MG63 (cell line): ENCODE results near the gene ACTN1. TPM values are rescaled to one million over a fixed set of nuclear protein-coding genes. Genes with fewer than 3 reads are reported as not detected.

Source experiments
- DNase-seq: peaks from one replicate; pipeline ENCODE4 v3.0.0-alpha.2; 2020
- H3K27me3 ChIP-seq: fragments of 250-450 bp; sonication (Bioruptor Pico); 2 replicates; pipeline ENCODE4 v1.5.1; 2020; ENCODE audit warnings: mild to moderate bottlenecking, moderate library complexity
- H3K36me3 ChIP-seq: fragments of 250-450 bp; sonication (Bioruptor Pico); 2 replicates; pipeline ENCODE4 v1.5.1; 2020; ENCODE audit warnings: mild to moderate bottlenecking, moderate library complexity
- H3K4me3 ChIP-seq: fragments of 250-450 bp; sonication (Bioruptor Pico); 2 replicates; pipeline ENCODE4 v1.5.1; 2020; ENCODE audit warnings: mild to moderate bottlenecking, moderate library complexity
- H3K9me3 ChIP-seq: fragments of 250-450 bp; sonication (Bioruptor Pico); 2 replicates; pipeline ENCODE4 v1.5.1; 2020; ENCODE audit warnings: mild to moderate bottlenecking, moderate library complexity
- total RNA-seq: library from RNA; depleted of rRNA; stranded (reverse); fragments of >200 nt; shearing (Covaris generic); gene quantifications from 2 replicates; pipeline ENCODE4 v1.2.3, GENCODE V29; 2014; ENCODE audit warnings: low replicate concordance

ACTN1 gene
- total RNA-seq, 1 experiment from 2014 or later, result 80.5 TPM

DNA sequence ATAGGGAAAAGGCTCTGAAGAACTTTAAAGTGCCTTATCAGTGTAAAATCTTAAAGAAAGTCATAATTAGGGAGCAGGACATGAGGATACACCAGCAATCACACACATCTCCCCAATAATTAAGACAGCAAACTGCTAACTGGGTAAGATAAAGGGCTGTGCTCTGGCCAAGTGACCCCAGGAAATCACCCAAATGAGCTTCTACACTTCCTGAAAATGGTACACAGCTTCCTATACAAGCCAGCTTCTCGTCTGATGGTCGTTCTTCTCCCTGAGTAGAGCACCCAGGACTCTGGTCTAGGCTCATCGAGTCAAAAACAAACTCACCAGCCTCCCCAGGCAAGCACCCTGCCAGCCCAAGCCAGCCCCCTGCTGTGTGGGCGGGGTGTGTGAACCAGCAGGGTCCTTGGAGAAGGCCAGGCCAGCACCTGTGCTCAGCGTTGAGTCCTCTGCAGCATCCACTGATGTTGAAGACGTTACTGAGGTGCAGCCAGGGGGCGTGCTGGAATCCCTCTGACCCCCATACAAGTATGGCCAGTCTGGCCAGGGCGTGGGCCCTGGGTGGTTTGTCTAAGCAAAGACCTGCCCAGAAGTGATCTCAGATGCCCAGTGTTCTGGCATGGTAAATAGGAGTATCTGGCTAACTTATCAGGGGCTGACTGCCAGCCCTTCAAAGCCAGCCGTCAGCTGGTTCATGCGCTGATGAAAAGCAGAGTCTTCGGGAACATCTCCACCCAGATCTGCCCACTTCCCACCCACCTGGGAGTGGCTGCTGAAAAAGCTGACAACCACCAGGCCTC, 41.4 kb downstream of the ACTN1 start:
- peak; percentile 77 for DNase-seq
- Histone ChIP-seq H3K36me3 (peaks cover 3% of the 10 kb centered on the region), H3K4me3 (no peak overlapping the region), H3K27me3 (no peaks in the 10 kb centered on the region), H3K9me3 (no peaks in the 10 kb centered on the region)

DNA sequence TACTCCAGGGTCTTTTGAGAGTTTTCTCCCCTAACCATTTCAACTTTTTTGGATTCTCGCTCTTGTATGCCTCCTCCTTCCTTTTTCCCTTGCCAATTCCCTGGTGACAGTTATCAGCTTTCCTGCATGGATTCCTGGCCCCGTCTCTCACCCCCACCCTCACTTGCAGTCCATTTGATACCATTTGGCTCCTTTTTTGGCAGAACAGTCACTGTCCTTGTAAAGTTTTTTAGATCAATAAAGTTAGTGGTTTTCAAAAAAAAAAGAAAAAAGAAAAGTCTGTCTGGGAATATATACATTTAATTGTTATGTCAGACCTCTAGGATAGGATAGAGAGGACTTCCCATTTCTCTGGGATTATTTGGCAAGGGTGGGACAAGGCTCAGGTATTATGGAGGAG, 42.1 kb downstream of the ACTN1 start:
- Histone ChIP-seq H3K4me3 (no peak overlapping the region), H3K9me3 (no peaks in the 10 kb centered on the region), H3K27me3 (no peaks in the 10 kb centered on the region), H3K36me3 (peaks cover 3% of the 10 kb centered on the region)
- no peak for DNase-seq

DNA sequence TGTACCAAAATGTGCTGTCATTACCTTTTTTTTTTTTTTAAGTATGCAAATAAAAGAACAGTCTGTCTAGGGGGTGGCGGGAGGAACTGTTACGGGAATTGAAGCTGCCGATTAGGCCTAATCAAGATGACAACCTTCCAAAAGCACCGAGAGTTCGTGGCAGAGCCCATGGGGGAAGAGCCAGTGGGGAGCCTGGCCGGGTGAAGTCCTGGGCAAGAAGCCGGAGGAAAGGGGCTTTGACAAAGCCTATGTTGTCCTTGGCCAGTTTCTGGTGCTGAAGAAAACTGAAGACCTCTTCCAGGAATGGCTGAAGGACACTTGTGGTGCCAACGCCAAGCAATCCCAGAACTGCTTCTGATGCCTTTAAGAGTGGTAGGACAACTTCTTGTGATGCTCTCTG, 42.6 kb downstream of the ACTN1 start:
- peaks cover 3% of the 10 kb centered on the region for H3K36me3 ChIP-seq
- no peaks in the 10 kb centered on the region for H3K27me3 ChIP-seq
- no peaks in the 10 kb centered on the region for H3K9me3 ChIP-seq
- DNase-seq, result no peak
- no peak overlapping the region for H3K4me3 ChIP-seq

DNA sequence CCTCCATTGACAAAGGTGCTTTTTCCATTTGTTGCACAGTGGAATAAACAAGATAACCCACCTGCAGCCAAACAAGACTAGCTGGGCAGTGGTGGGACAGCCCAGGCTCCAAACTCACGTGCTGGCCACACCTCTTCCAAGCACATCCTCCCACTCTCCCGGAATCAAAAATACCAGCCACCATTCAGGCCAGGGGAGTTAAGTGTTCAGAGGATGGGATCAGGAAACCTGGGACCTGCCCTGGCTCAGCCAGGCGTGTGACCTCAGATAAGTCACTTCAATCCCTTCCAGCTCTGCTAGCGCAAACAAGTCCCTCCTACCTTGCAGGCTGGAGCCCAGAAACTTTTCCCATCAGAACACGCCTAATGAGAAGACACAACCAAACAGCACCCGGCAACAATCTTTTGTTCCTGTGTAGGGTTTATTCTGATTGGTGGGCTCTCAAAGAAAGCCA, 43.3 kb downstream of the ACTN1 start:
- no peak for DNase-seq

DNA sequence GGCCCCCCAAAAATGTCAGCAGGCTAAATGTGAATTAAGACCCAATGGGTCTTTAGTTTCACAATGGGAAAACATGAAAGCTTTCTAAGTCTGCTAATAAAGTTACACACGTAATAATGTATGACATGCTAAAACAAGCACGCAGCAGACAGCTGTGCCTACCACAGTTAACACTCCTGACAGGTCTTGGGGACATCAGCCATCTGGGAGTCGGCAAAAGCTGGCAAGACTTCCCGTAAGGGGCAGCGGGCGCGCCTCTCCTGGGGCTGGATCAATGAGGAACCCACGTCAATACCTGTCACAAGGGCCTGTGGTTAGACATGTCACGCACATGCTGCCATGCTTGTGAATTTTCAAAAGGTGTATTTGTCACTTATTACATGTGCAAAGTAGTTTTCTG, 45.0 kb downstream of the ACTN1 start:
- DNase-seq, result no peak
- Histone ChIP-seq H3K4me3 (no peak overlapping the region), H3K27me3 (no peaks in the 10 kb centered on the region), H3K36me3 (peaks cover 8% of the 10 kb centered on the region), H3K9me3 (no peaks in the 10 kb centered on the region)

More for the DNA sequence above, 43.3 kb downstream of the ACTN1 start:
- Histone ChIP-seq H3K9me3 (no peaks in the 10 kb centered on the region), H3K27me3 (no peaks in the 10 kb centered on the region), H3K4me3 (no peak overlapping the region), H3K36me3 (peaks cover 6% of the 10 kb centered on the region)

DNA sequence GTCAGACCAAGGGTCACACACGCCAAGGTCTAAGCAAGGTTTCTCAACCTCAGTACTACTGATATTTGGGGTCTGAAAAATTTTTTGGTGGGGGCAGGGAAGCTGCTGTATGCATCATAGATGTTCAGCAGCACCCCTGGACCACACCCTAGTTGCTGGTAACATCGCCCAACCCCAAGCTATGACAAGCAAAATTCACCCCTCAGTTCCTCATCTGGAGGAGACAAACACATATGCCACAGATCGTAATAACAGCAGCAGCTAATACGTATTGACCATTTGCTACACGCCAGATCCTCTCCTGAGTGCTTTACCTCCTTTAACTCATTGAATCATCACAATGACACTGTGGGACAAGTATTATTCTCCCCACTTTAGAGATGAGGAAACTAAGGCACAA, 46.4 kb downstream of the ACTN1 start:
- H3K9me3 ChIP-seq, result no peaks in the 10 kb centered on the region
- DNase-seq, result no peak
- no peaks in the 10 kb centered on the region for H3K27me3 ChIP-seq
- H3K36me3 ChIP-seq, result peaks cover 8% of the 10 kb centered on the region
- no peak overlapping the region for H3K4me3 ChIP-seq

DNA sequence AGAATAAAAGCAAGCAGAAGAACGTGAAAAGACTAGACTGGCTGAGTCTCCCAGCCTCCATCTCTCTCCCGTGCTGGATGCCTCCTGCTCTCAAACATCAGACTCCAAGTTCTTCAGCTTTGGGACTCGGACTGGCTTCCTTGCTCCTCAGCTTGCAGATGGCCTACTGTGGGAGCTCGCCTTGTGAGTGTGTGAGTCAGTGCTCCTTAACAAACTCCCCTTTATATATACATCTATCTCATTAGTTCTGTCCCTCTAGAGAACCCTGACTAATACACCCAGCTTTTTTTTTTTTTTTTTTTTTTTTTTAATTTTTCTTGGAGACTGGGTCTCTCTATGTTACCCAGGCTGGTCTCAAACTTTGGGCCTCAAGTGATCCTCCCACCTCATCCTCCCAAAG, 46.9 kb downstream of the ACTN1 start:
- Histone ChIP-seq H3K4me3 (no peak overlapping the region), H3K9me3 (no peaks in the 10 kb centered on the region), H3K27me3 (no peaks in the 10 kb centered on the region), H3K36me3 (peaks cover 8% of the 10 kb centered on the region)
- DNase-seq, result no peak

DNA sequence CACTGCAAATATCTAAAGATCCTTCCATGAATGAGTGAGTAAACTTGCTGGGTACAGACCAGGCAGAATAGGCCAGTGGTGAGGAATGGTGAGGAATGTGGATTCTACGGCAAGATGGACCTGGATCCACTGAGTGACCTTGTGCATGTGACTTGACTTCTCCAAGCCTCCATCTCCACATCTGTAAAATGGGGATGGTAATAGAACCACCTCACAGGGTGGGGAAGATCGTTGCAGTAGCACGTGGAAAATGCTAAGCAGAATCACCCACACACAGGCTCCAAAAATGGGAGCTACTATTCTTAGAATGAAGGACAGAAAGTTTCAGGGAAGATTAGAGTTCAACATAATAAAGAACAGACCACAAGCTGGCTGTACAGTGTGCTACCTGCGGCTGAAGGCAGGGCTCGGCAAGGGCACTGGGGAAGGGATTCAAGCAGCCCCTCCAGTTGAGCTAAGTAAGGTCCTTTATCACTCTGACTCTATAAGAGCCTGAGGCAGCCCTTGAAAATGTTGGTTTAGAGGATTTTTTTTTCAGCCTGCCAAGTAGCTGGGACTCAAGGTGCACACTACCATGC, 47.5 kb downstream of the ACTN1 start:
- no peak overlapping the region for H3K4me3 ChIP-seq
- H3K9me3 ChIP-seq, result no peaks in the 10 kb centered on the region
- peaks cover 12% of the 10 kb centered on the region for H3K36me3 ChIP-seq
- DNase-seq, result no peak
- no peaks in the 10 kb centered on the region for H3K27me3 ChIP-seq

DNA sequence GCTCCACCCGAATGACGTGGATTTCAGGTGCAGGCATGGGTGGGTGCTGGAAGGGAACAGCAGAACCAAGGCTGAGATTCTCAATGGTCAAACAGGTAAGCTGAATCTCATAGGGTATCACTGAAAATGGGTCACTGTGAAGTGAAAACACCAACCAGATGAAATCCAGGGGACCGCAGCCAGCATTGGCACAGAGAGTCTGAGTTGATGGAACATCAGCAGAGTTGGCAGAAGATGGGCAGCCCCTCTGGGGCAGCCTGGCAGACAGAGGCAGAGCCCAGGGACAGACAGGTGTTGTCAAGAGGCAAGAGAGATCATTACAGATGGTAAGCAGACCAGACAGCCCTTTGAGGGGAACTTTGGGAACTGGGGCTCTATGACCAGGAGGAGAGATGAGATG, 48.0 kb downstream of the ACTN1 start:
- no peak for DNase-seq
- Histone ChIP-seq H3K9me3 (no peaks in the 10 kb centered on the region), H3K27me3 (no peaks in the 10 kb centered on the region), H3K4me3 (no peak overlapping the region), H3K36me3 (peaks cover 15% of the 10 kb centered on the region)

DNA sequence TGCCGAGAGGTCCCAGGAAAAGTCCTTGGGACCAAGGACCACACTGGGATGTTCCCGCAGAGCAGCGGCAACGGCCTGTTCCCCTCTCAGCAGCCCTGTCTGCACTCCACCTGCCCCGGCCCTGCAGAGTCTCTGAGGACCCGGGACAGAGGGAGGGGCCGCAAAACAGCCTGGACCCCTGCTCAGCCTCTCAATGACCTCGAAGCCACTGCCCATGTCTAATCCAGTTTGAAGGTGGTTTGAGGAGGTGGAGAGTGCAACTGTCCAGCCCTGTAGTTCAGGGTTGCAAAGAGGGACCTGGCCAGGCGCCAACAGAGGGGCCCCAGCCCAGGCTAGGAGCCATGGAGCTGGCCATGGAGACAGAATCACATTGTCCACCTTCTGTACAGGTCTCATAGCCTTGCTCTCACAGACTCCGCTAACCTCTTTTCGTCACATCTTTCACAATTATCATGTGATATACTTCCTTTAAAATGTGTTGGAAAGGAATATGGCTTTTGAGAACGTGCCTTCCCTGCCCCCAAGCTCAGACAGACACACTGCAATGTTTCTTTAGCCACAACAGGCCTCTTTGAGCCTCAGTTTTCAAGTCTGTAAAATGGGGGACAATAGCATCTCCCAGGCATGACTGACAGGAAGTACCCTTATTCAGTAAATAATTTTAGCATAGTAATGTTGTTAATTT, 49.3 kb downstream of the ACTN1 start:
- Histone ChIP-seq H3K9me3 (no peaks in the 10 kb centered on the region), H3K4me3 (no peak overlapping the region), H3K36me3 (peaks cover 18% of the 10 kb centered on the region), H3K27me3 (no peaks in the 10 kb centered on the region)
- DNase-seq, result no peak

DNA sequence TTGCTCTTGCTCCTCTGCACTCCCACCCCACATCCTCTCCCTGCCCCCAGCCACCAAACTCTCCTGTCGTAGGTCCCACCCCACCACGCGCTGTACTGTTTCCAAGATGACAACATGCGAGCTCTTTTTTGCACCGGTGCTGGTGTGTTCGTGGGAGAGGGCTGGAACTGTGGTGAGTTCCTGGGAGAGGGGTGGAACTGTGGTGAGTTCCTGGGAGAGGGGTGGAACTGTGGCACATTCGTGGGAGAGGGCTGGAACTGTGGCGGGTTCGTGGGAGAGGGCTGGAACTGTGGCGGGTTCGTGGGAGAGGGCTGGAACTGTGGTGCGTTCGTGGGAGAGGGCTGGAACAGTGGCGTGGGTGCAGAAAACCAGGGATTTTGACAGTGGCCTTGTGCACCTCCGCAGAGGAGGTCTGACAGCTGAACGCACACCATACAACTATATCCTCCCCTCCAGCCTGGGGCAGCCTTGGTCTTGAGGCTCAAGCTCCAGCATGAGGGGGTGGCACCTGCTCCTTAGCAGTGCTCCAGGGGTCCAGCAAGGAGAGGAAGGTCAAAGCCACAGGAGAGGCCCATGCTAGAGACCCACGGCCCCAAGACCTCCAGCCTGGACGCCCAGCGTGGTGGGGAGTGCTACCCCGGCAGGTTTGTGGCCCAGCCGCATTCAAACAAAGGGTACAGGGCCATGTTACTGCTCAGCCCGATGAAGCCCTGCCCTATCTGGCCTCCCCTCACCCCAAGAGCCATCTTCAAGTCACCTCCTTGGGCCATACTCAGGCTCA, 50.1 kb downstream of the ACTN1 start:
- Histone ChIP-seq H3K4me3 (no peak overlapping the region), H3K27me3 (no peaks in the 10 kb centered on the region), H3K36me3 (peaks cover 23% of the 10 kb centered on the region), H3K9me3 (no peaks in the 10 kb centered on the region)
- no peak for DNase-seq

DNA sequence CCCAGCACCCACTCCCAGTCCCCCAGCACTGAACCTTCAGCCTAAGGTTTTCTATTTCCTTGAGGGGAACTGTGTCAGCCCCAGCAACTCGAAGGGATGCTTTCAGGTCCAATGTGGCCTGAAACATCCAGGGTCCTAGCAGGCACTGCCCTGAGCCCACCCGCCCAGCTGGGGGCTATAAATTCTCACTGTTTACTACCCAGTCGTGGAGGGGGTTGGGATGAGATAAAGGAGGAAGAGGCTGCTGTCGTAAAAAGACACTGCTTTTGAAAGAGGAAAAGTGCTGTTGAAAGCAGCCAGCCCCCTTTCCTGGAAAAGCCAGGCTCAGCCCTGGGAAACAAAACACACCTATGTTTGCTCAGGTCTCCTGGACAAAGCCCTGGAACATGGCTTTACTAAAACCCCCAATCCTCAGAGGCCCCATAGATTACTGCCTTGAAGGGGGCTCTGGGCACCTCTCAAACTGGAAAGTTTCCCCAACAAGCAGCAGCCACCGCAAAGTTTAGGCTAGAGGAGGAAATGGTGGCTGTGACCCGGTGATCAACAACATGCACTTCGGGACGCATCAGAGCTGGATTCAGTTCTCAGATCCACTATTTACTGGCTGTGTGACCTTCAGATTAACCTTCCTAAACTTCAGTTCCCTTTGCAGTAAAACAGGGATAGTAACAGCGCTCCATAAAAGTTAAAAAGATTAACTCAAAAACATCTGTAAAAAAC, 51.0 kb downstream of the ACTN1 start:
- Histone ChIP-seq H3K27me3 (no peaks in the 10 kb centered on the region), H3K4me3 (no peak overlapping the region), H3K36me3 (peaks cover 24% of the 10 kb centered on the region), H3K9me3 (no peaks in the 10 kb centered on the region)
- DNase-seq, result no peak

DNA sequence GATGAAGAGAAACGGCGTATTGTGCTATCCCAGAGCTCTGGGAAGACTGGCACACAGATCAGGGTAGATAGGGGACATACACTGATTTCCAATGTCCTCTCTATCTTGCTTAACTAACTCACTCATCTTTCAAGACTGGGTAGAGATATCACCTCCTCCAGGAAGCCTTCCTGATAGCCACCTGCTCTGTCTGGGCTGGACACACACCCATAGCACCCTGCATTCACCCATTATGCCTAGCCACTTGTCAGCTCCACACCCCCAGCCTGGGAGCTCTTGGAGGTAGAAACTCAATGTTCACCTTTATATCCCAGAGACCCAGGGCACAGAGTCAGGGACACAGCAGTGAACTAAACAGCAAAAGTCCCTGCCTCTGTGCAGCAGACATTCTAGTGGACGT, 52.0 kb downstream of the ACTN1 start:
- H3K9me3 ChIP-seq, result no peaks in the 10 kb centered on the region
- no peaks in the 10 kb centered on the region for H3K27me3 ChIP-seq
- DNase-seq, result no peak
- peaks cover 32% of the 10 kb centered on the region for H3K36me3 ChIP-seq
- no peak overlapping the region for H3K4me3 ChIP-seq

DNA sequence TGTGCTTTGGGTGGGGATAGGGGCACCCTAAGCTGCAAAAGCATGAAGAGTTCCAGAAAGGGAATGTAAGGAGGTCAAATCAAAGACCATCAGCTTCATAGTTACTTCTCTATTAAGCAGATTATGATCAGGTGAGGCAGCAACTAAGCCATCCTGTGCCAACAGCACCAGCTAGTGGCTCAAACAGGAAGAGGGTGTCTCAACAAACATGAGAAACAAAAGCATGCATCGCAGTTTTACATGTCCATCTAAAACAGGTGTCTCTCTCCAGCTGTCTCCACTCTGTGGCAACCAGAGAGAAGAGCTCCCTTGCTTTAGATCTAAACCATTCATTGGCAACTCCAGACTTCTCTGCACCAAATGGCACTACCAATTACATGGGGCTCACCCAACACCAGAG, 52.9 kb downstream of the ACTN1 start:
- peaks cover 31% of the 10 kb centered on the region for H3K36me3 ChIP-seq
- no peak for DNase-seq

DNA sequence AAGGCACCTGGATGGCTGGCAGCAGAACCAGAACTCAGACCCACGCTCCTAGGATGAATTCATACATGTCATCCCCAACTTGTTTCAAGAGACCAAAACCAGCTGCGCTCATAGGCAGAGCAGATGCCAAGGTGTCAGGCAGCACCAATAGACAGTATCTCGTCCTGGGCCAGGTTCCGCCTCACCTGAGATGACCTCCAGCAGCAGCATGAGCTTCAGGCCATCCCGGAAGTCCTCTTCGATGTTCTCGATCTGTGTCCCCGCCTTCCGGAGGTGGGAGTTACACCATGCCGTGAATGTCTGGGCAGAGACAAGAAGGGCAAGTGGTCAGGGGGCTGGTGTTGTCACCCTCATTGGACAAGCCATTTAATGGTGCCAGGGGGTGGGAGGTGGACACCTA, 53.7 kb downstream of the ACTN1 start:
- H3K27me3 ChIP-seq, result no peaks in the 10 kb centered on the region
- H3K36me3 ChIP-seq, result peaks cover 32% of the 10 kb centered on the region
- H3K4me3 ChIP-seq, result no peak overlapping the region

More for the DNA sequence above, 52.9 kb downstream of the ACTN1 start:
- no peaks in the 10 kb centered on the region for H3K9me3 ChIP-seq
- no peaks in the 10 kb centered on the region for H3K27me3 ChIP-seq
- no peak overlapping the region for H3K4me3 ChIP-seq

More for the DNA sequence above, 53.7 kb downstream of the ACTN1 start:
- DNase-seq, result no peak
- no peaks in the 10 kb centered on the region for H3K9me3 ChIP-seq
